DMS153 treated with DMSO at 0.1 percent for 48 hours (cell line): ENCODE results near the gene EIF4EBP3.
A peak's percentile ranks its signal among the peaks of the same experiment; 100 is the strongest.

ENCODE experiments used
- DNase-seq: peaks from one replicate; lab custom pipeline; 2025; ENCODE audit not compliant: unreplicated experiment; lab: John Stamatoyannopoulos, UW

The EIF4EBP3 gene

GRCh38 chr5:140547508-140548299, at the start of gene EIF4EBP3:
Gene EIF4EBP3, plus strand, starts transcription at chr5:140547662. Its CDS starts 76 bp downstream, at chr5:140547738.
- peak; percentile 69 for DNase-seq

- DNase-seq, result no peak
Measured at GRCh38 chr5:140497897-140498296, 49.6 kb upstream of the EIF4EBP3 start.

- DNase-seq, result no peak
Measured at GRCh38 chr5:140498591-140498990, 48.9 kb upstream of the EIF4EBP3 start.

GRCh38 chr5:140502834-140503233, 44.6 kb upstream of the EIF4EBP3 start:
- DNase-seq, result no peak

- no peak for DNase-seq
Measured at GRCh38 chr5:140509898-140510297, 37.6 kb upstream of the EIF4EBP3 start.

- DNase-seq, result no peak
Measured at GRCh38 chr5:140513124-140513523, 34.3 kb upstream of the EIF4EBP3 start.

- DNase-seq, result no peak
Measured at GRCh38 chr5:140524003-140524402, 23.5 kb upstream of the EIF4EBP3 start.

- no peak for DNase-seq
Measured at GRCh38 chr5:140540227-140540626, 7.2 kb upstream of the EIF4EBP3 start.

- DNase-seq, result no peak
Measured at GRCh38 chr5:140542972-140543371, 4.5 kb upstream of the EIF4EBP3 start.

GRCh38 chr5:140544986-140545385, 2.5 kb upstream of the EIF4EBP3 start:
- DNase-seq, result no peak

- DNase-seq, result no peak
Measured at GRCh38 chr5:140545606-140546005, 1.9 kb upstream of the EIF4EBP3 start.

GRCh38 chr5:140546851-140547507, 483 bp upstream of the EIF4EBP3 start:
- no peak for DNase-seq

- no peak for DNase-seq
Measured at GRCh38 chr5:140548300-140548688, 832 bp downstream of the EIF4EBP3 start.

GRCh38 chr5:140548791-140549190, 1.3 kb downstream of the EIF4EBP3 start:
- DNase-seq, result no peak

GRCh38 chr5:140549237-140550144, 2.0 kb downstream of the EIF4EBP3 start:
- DNase-seq, result no peak

- DNase-seq, result no peak
Measured at GRCh38 chr5:140550147-140551079, 3.0 kb downstream of the EIF4EBP3 start.

GRCh38 chr5:140551872-140552271, 4.4 kb downstream of the EIF4EBP3 start:
- DNase-seq, result no peak

- no peak for DNase-seq
Measured at GRCh38 chr5:140553657-140554056, 6.2 kb downstream of the EIF4EBP3 start.

GRCh38 chr5:140554454-140554853, 7.0 kb downstream of the EIF4EBP3 start:
- no peak for DNase-seq

- no peak for DNase-seq
Measured at GRCh38 chr5:140555747-140556312, 8.4 kb downstream of the EIF4EBP3 start.
